HepG2 (cell line): Measurements from ENCODE around the gene SPPL2B. TPM values are rescaled to one million over a fixed set of nuclear protein-coding genes. Genes with fewer than 3 reads are reported as not detected.

ENCODE experiments used
- ATAC-seq: fragments of 200-7000 bp; cut with Tn5 transposase; 3 replicates; pipeline ENCODE4 v1.9.1; 2020; ENCODE audit warnings: mild to moderate bottlenecking, moderate library complexity
- BruUV-seq: library from RNA; stranded (reverse); fragments of 400-500 nt; replicated peaks from 2 replicates; lab custom pipeline; 2021; lab: Mats Ljungman, UMichigan
- CTCF ChIA-PET: fragments of 300-600 bp; formaldehyde crosslinking; extraction: SDS; loops from one replicate; lab custom pipeline; 2021; ENCODE audit warnings: low total read pairs, inconsistent platforms, low intra/inter-chr PET ratio; lab: Yijun Ruan, JAX
- POLR2A ChIA-PET: fragments of 350-600 bp; sonication (Branson Sonifier 250); formaldehyde crosslinking; loops from one replicate; lab custom pipeline; 2020; ENCODE audit warnings: antibody characterized with exemption, inconsistent platforms; lab: Yijun Ruan, JAX
- DNase-seq: peaks from one replicate; pipeline ENCODE4 v3.0.0-alpha.2; 2015; ENCODE audit warnings: low spot score
- FAIRE-seq: peaks from 3 replicates; lab custom pipeline; 2011; peaks lifted over from hg19 to GRCh38; lab: Jason Lieb, UNC
- H2AFZ ChIP-seq: one replicate; pipeline ENCODE4 v1.6.1; 2011; ENCODE audit warnings: low read length, inconsistent platforms
- H3K27ac ChIP-seq: fragments of 300-600 bp; 3 replicates; pipeline ENCODE4 v1.8.0; 2011; ENCODE audit warnings: mixed run types, mild to moderate bottlenecking, mixed read lengths, low read length, inconsistent platforms; ENCODE audit not compliant: insufficient read depth; ENCODE audit errors: extremely low read length
- H3K27me3 ChIP-seq, 2 experiments: fragments of 200-600 bp in 1 of 2; 2 replicates in 1 of 2; 3 replicates in 1 of 2; pipeline versions ENCODE4 v1.6.0 to v1.8.0; 2011; ENCODE audit warnings: low read length in 2 of 2, mild to moderate bottlenecking in 2 of 2, moderate library complexity in 2 of 2, inconsistent platforms in 1 of 2; ENCODE audit not compliant: insufficient read depth in 2 of 2, control insufficient read depth in 1 of 2
- H3K36me3 ChIP-seq, 2 experiments: fragments of 200-600 bp in 1 of 2; replicated peaks in 1 of 2; 2 replicates in 1 of 2; 3 replicates in 1 of 2; pipeline versions ENCODE4 v1.5.1 to v1.8.0; 2011; ENCODE audit warnings: low read length in 2 of 2, inconsistent platforms in 1 of 2; ENCODE audit not compliant: insufficient read depth in 2 of 2, control insufficient read depth in 1 of 2
- H3K4me1 ChIP-seq: 2 replicates; pipeline ENCODE4 v1.5.1; 2012; ENCODE audit warnings: low read length, inconsistent platforms; ENCODE audit not compliant: insufficient read depth
- H3K4me2 ChIP-seq: 2 replicates; pipeline ENCODE4 v1.6.0; 2011; ENCODE audit warnings: low read depth, low read length, inconsistent platforms
- H3K4me3 ChIP-seq, 3 experiments: fragments of 200-600 bp in 1 of 3; sonication (generic), shearing (Covaris generic) in 1 of 3; replicated peaks in 1 of 3; 2 replicates each; pipeline ENCODE4 v1.5.1; 2011 to 2016; ENCODE audit warnings: low read length in 3 of 3, inconsistent platforms in 2 of 3, low read depth in 2 of 3, mild to moderate bottlenecking in 2 of 3, control low read depth in 1 of 3, mixed read lengths in 1 of 3; ENCODE audit not compliant: insufficient read depth in 1 of 3
- H3K79me2 ChIP-seq: one replicate; pipeline ENCODE4 v1.6.1; 2011; ENCODE audit warnings: low read length, inconsistent platforms; ENCODE audit not compliant: insufficient read depth
- H3K9ac ChIP-seq: 2 replicates; pipeline ENCODE4 v1.6.0; 2011; ENCODE audit warnings: mild to moderate bottlenecking, low read depth, low read length, inconsistent platforms; ENCODE audit not compliant: insufficient read depth
- H3K9me3 ChIP-seq: 2 replicates; pipeline ENCODE4 v1.5.1; 2012; ENCODE audit warnings: mild to moderate bottlenecking, low read length
- H4K20me1 ChIP-seq: 2 replicates; pipeline ENCODE4 v1.6.0; 2011; ENCODE audit warnings: inconsistent platforms, mild to moderate bottlenecking, low read length, moderate library complexity; ENCODE audit not compliant: insufficient read depth
- BCL3 ChIP-seq: sonication (generic); formaldehyde crosslinking; IDR thresholded peaks from 2 replicates; pipeline ENCODE4 v1.5.1; 2020; ENCODE audit warnings: mild to moderate bottlenecking, missing genetic modification reagents, moderate library complexity
- BRD4 ChIP-seq: sonication (generic); formaldehyde crosslinking; IDR thresholded peaks from 2 replicates; pipeline ENCODE4 v1.4.0; 2020; ENCODE audit warnings: missing genetic modification reagents
- CHCHD3 ChIP-seq: sonication (generic); formaldehyde crosslinking; IDR thresholded peaks from 2 replicates; pipeline ENCODE4 v1.8.0; 2022; ENCODE audit warnings: mild to moderate bottlenecking, missing genetic modification reagents, moderate library complexity
- CHD2 ChIP-seq: IDR thresholded peaks from 2 replicates; pipeline ENCODE4 v1.6.1; 2011; ENCODE audit warnings: low read depth, low read length, improper control_type of control experiment
- IRF9 ChIP-seq: sonication (generic); formaldehyde crosslinking; IDR thresholded peaks from 2 replicates; pipeline ENCODE4 v1.8.0; 2022; ENCODE audit warnings: missing genetic modification reagents, mild to moderate bottlenecking, borderline replicate concordance
- NCOA2 ChIP-seq: sonication (generic); formaldehyde crosslinking; IDR thresholded peaks from 2 replicates; pipeline ENCODE4 v1.8.0; 2022; ENCODE audit warnings: inconsistent platforms
- NFATC3 ChIP-seq: sonication (generic); formaldehyde crosslinking; IDR thresholded peaks from 2 replicates; pipeline ENCODE4 v1.5.1; 2020; ENCODE audit warnings: mild to moderate bottlenecking, missing genetic modification reagents
- PAWR ChIP-seq: sonication (generic); formaldehyde crosslinking; IDR thresholded peaks from 2 replicates; pipeline ENCODE4 v1.4.0; 2020; ENCODE audit warnings: missing genetic modification reagents, mild to moderate bottlenecking, borderline replicate concordance
- RFX3 ChIP-seq: IDR thresholded peaks from 2 replicates; pipeline ENCODE4 v1.6.1; 2016; ENCODE audit warnings: missing biosample characterization, missing genetic modification reagents
- RFX5 ChIP-seq: IDR thresholded peaks from 2 replicates; pipeline ENCODE4 v1.6.1; 2011; ENCODE audit warnings: low read depth, low read length, improper control_type of control experiment
- SIN3B ChIP-seq: fragments of 150-350 bp; IDR thresholded peaks from 2 replicates; pipeline ENCODE4 v1.6.1; 2014; ENCODE audit warnings: low read length
- SOX5 ChIP-seq: IDR thresholded peaks from 2 replicates; pipeline ENCODE4 v1.6.1; 2016; ENCODE audit warnings: borderline replicate concordance
- ZBTB37 ChIP-seq: sonication (generic); formaldehyde crosslinking; IDR thresholded peaks from 2 replicates; pipeline ENCODE4 v1.4.0; 2020; ENCODE audit warnings: mild to moderate bottlenecking, missing genetic modification reagents
- ZBTB49 ChIP-seq: sonication (generic); formaldehyde crosslinking; IDR thresholded peaks from 2 replicates; pipeline ENCODE4 v1.4.0; 2020; ENCODE audit warnings: missing genetic modification reagents, borderline replicate concordance
- ZFP1 ChIP-seq: IDR thresholded peaks from 2 replicates; pipeline ENCODE4 v1.6.1; 2016
- ZNF24 ChIP-seq: fragments of 450-650 bp; IDR thresholded peaks from 2 replicates; pipeline ENCODE4 v1.6.1; 2017; ENCODE audit warnings: antibody characterized with exemption, mild to moderate bottlenecking
- ZNF253 ChIP-seq: sonication (generic); formaldehyde crosslinking; IDR thresholded peaks from 2 replicates; pipeline ENCODE4 v1.8.0; 2022; ENCODE audit warnings: mild to moderate bottlenecking, missing genetic modification reagents, borderline replicate concordance
- ZNF577 ChIP-seq: sonication (generic); formaldehyde crosslinking; IDR thresholded peaks from 2 replicates; pipeline ENCODE4 v1.4.0; 2020; ENCODE audit warnings: mild to moderate bottlenecking, low read depth, missing genetic modification reagents, borderline replicate concordance
- ZNF597 ChIP-seq: sonication (generic); formaldehyde crosslinking; IDR thresholded peaks from 2 replicates; pipeline ENCODE4 v1.5.0; 2020; ENCODE audit warnings: missing genetic modification reagents
- WGBS: methylation state at CpG from one replicate; pipeline ENCODE4 v1.1.6; 2017; ENCODE audit warnings: low lambda C conversion rate; 5-methylcytosine and 5-hydroxymethylcytosine counted together
- in situ Hi-C: cut with HindIII; loops from 2 replicates; pipeline ENCODE4 v1.10.0; 2017; ENCODE audit warnings: low pct_unique_long_range_greater_than_20kb; ENCODE audit not compliant: extremely low pct_ligation_motif_present
- intact Hi-C: fragments of 100-400 bp; cut with micrococcal nuclease; formaldehyde crosslinking; loops from one replicate; pipeline ENCODE4 v1.10.0; 2022; ENCODE audit not compliant: unreplicated experiment
- polyA plus RNA-seq, 8 experiments: library from polyadenylated mRNA; depleted of rRNA in 3 of 8; stranded (reverse) in 7 of 8; unstranded in 1 of 8; fragments of >200 nt; fragmentation: Illumina TruSeq in 4 of 8; extraction: Trizol in 4 of 8; gene quantifications; 2 replicates each; pipeline versions ENCODE4 v1.2.1 to v1.2.3, GENCODE V29; 2011 to 2016; ENCODE audit warnings: low read depth in 4 of 8, missing spikeins in 1 of 8, mixed read lengths in 1 of 8; ENCODE audit not compliant: insufficient read depth in 1 of 8
- total RNA-seq, 5 experiments: library from RNA; depleted of rRNA; stranded (reverse); fragments of >200 nt; fragmentation: Illumina TruSeq; extraction: Trizol; gene quantifications; 2 replicates each; pipeline ENCODE4 v1.2.3, GENCODE V29; 2016; ENCODE audit warnings: low read depth in 1 of 5

The SPPL2B gene
- total and polyA plus RNA-seq, 2 of the 13 experiments (the other 11 are each of a cell fraction or from before 2014, with no cell fraction given): 14.9 to 15.2 TPM

- Histone ChIP-seq H2AFZ (no peak overlapping the region), H3K4me2 (no peak overlapping the region), H3K9ac (no peak overlapping the region), H3K4me1 (peaks cover 30% of the 10 kb centered on the region), H3K4me3 (no peak overlapping the region), H3K36me3 (peaks cover 1 to 19% of the 10 kb centered on the region in 2 experiments; a peak in 4 of 5 replicates), H3K27ac (no peak overlapping the region), H3K79me2 (no peaks in the 10 kb centered on the region), H4K20me1 (no peaks in the 10 kb centered on the region), H3K9me3 (peaks cover 9% of the 10 kb centered on the region), H3K27me3 (0 out of 5 replicates have a peak, but pooled peaks cover 0 to 3% of the 10 kb centered on the region in 2 experiments)
- WGBS: 90% methylated on average over 13 of the region's 20 CpGs
- no TSS peak for BruUV-seq
- in situ Hi-C loops (loop anchor here (5.0 to 10.0 kb wide), 3 partner anchors 42 to 165 kb away; partner anchors contain the start of genes AP3D1, PLEKHJ1 and SF3A2), intact Hi-C loops (loop anchor here (10.0 kb wide), 2 partner anchors 85 to 295 kb away; partner anchors contain the start of genes PLEKHJ1 and SF3A2)
- POLR2A ChIA-PET: interaction anchor here (0.6 to 1.2 kb wide), 2 partner anchors 8 to 65 kb away, joined by 3 read pairs; no protein-coding TSS in a partner anchor
- no peak for FAIRE-seq
- no peak for ATAC-seq
- no peak for DNase-seq
- CTCF ChIA-PET: no interaction called here
- TF ChIP-seq SOX5 (CRISPR knock-in tag) (no peak), ZBTB37 (no peak), BRD4 (CRISPR knock-in tag) (no peak), ZBTB49 (CRISPR knock-in tag) (no peak), SIN3B (no peak), BCL3 (CRISPR knock-in tag) (no peak), CHCHD3 (CRISPR knock-in tag) (no peak), RFX3 (CRISPR knock-in tag) (no peak), ZNF24 (no peak), IRF9 (CRISPR knock-in tag) (no peak), PAWR (CRISPR knock-in tag) (no peak), CHD2 (no peak), NCOA2 (CRISPR knock-in tag) (no peak), NFATC3 (CRISPR knock-in tag) (no peak), ZNF253 (CRISPR knock-in tag) (no peak), ZFP1 (CRISPR knock-in tag) (no peak), RFX5 (no peak), ZNF597 (no peak), ZNF577 (CRISPR knock-in tag) (no peak)
Observed at GRCh38 chr19:2319551-2319950, 8.9 kb upstream of the SPPL2B start.
